NCI-H2081 treated with DMSO at 0.1 percent for 48 hours (cell line): ENCODE data around the gene TNS1.
"Not testable (repeated sequence)": the region's sequence is repeated elsewhere in the genome, so short reads cannot be mapped to it uniquely, and the experiment has no call there.

Source experiments
- DNase-seq: peaks from one replicate; lab custom pipeline; 2025; lab: John Stamatoyannopoulos, UW

TNS1 gene

GRCh38 chr2:217812170-217812569, 190.6 kb downstream of the TNS1 start:
- DNase-seq, result no peak

- DNase-seq, result no peak
These were observed 192.5 kb downstream of the TNS1 start for GRCh38 chr2:217810260-217810659.

DNA sequence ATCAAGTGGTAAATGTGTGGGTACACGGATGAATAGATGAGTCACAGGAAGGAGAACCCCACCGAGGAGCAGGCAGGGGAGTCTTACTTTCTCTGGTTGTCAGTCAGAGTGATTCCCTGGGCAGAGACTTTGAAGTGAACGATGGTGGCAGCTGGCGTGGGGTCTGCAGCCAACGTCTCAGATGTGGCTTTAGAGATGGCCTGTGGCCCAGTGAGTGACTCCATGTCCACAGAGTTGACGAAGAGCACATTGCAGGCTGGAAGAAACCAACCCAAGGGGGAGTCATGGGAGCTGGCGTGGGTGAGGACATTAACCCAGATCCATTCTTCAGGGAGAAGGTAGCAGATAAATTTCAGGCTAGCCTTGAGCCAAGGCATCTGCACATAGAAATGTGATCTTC, 193.1 kb downstream of the TNS1 start:
- no peak for DNase-seq

DNA sequence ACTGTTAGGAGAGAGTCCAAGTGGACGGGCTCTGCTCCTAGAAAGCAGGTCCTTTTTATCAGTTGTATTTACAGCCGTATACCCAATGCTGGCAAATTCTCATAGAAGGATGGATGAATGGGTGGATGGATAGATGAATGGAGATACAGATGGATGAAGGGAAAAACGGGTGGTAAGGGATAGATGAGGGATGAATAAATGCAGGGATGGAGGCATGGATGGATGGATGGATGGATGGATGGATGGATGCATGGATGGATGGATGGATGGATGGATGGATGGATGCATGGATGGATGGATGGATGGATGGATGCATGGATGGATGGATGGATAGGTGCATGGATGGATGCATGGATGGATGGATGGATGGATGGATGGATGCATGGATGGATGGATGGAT, 193.8 kb downstream of the TNS1 start:
- DNase-seq, result not testable (repeated sequence)

GRCh38 chr2:217808326-217808725, 194.5 kb downstream of the TNS1 start:
- no peak for DNase-seq

DNA sequence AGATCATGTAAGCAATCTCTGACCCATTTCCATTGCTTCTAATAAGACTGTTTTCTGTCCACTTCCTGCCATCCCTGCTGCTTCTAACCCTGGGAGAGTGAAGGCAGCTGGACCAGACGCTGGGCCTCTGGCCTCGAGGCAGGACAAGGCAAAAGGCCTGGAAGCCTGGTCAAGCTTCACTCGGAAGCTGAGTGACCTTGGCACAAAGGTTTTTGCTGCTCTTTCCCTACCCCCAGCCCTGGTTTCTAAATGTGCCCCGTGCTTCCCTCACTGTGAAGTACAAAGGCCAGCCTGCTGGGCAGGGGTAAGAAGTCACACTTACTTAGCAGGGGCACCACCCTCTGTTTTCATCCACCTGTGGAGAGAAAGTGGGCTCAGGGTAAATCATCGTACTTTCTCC, 195.0 kb downstream of the TNS1 start:
- no peak for DNase-seq

GRCh38 chr2:217807025-217807424, 195.8 kb downstream of the TNS1 start:
- DNase-seq, result no peak

DNA sequence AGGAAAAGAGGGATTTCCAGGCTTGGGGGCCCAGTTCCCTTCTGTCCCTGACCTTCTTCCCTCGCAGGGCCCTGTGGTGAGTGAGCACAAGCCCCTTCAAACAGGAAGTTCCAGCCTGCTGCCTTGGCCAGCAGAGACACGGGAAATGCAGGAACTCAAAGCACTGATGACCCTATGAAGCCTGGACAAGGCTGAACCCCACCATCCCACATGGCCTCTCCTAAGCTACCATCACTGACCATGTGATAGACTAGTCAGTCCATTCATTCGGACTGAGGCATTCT, 196.4 kb downstream of the TNS1 start:
- DNase-seq, result no peak

DNA sequence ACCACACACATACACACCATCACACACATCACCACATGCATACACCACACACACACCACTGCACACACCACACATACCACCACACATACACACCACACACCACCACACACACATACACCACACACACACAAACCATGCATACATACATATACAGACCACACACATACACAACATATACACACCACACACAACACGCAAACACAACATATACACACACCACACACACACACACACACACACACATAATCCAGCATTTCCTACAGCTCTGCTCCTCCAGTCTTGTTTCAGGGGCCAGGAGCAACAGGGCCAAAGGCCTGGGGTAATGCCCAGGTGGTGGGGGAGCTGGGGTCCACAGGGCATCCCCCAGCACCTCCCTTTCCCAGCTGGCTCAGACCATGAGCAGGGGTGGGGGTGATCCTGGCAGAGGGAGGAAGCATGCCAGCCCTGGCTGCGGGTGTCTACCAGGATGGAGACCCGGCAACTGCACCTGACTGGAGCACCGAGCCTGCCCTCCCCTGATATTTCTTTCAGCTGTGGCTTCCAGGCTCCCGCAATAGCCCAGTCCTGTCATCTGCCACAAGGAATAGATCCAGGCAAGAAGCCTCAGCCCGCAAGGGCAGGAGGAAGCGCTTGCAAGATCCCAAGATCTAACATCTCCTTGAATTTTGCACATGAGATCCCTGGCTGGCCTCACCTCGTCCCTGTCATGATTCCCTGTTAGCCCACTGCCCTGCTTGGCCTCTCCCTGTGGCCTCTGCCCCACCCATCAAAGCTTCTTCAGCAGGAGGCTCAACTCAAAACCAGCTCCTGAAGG, 196.9 kb downstream of the TNS1 start:
- no peak for DNase-seq

DNA sequence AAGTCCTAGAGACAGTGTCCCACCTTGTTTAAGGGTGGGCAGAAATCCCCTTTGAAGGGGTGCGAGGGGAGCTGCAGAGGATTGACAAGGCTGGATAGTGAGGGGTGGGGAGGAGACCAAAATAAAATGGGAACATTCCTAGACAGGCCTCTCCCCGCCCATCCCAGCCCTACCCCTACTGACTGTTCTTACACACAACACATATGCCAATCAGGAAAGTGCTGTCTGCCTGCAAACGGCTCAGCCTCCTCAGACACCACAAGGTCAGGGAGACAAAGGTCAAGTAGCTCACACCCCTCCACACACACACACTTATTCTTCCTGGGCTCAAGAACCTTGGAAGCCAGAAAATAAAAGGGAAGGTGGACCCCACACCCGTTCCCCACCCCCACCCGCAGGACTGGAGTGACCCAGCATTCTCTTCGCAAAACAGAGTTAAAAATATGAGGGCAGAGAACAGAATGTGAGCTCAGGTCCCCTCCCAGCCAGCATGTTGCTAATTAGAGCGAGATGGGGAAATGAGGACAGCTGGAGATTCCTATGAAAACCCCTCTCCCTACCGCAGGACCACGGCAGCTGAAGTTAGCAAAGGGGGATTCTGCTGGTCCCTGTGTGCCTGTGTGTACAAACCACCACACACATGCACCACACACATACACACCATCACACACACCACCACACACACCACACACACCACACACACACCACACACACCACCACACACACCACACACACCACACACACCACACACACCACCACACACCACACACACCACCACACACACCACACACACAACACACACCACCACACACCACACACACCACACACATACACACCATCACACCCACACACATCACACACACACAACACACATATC, 197.8 kb downstream of the TNS1 start:
- DNase-seq, result no peak

DNA sequence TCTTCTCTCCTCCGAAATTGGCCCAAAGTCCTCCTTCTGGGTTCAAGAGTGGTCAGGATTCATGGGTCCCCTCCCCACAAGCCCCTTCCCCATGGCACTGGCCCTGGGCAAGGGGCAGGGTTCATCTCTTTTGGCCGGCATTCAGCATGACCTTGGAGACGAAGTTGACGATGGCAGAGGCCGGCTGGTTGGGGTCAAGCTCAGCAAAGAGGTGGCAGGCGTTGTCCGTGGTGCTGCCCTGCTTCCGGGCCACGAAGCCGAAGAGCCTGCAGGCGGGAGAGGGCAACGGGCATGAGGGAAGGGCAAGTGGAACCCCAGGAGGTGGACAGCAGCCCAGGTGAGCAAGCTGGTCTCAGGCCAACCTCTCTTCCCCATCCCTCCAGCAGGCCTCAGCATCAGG, 198.5 kb downstream of the TNS1 start:
- no peak for DNase-seq

DNA sequence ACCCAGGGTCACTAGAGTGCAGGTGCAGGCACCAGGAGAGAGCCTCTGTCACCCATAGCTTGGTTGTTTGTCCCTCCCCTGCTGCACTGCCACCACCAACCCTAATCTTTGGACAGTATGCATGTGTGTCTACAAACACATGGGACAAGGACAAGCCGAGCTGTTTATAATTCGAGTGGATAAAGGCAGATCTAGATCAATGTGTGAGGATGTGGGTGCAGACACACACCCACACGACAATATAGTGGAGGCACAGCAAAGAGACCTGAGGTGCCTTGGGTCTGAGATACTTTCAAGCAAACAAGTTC, 199.2 kb downstream of the TNS1 start:
- no peak for DNase-seq

DNA sequence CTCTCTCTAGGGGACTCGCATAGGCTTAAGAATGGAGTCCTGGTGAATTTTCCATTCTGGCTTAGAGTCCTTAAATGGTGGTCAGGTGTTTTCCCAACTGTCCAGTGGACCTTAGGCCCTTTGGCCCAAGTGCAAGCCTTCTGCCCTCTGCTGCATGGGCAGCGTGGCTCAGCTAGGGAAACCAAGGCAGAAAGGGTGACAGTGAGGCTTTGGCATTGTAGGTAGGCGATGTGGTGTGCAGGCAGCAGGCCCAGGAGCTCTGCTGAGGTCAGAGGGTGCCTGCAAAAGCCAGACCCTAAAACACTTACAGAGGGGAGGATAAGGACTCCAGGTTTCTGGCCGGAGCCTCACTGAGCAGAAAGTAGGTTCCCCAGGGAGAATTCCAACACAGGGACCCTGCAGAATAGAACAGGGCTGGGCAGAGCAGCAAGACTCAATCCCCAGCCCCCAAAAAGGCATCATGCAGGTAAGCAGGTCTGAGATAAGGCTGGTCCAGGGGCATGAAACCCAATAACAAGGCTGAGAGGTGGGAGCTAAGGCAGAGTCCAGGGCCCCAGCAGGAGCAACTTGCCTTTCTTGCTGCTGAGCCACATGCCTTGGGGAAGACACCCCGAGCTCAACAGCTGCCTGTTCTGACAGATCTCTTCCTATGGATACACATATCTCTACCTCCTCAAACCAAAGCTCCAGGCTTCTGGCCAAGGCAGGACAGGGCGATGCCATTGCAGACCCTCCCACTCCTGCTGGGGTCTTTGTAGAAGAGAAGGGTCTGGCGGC, 199.7 kb downstream of the TNS1 start:
- DNase-seq, result no peak

GRCh38 chr2:217802266-217802665, 200.5 kb downstream of the TNS1 start:
- DNase-seq, result no peak

- no peak for DNase-seq
These were observed 201.1 kb downstream of the TNS1 start for GRCh38 chr2:217801711-217802110.

DNA sequence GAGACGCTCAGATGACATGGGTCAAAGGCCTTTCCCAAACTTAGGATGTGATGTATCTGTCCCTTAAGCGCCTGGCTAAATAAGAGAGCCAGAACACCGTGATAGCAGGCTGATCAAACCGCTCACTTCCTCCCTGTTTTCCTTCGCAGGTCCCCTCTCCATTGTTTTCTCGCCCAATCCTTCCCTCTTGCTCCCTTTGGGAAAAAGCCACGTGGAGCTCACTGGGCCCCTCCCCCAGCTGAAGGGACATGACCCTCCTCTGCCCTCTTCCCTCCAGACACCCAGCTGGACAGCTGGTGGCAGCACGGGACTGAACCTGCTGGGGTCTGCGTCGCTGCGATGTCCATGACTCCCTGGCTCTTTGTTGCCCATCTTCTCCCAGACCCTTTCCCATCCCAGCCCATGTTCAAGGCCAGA, 201.7 kb downstream of the TNS1 start:
- DNase-seq, result no peak

DNA sequence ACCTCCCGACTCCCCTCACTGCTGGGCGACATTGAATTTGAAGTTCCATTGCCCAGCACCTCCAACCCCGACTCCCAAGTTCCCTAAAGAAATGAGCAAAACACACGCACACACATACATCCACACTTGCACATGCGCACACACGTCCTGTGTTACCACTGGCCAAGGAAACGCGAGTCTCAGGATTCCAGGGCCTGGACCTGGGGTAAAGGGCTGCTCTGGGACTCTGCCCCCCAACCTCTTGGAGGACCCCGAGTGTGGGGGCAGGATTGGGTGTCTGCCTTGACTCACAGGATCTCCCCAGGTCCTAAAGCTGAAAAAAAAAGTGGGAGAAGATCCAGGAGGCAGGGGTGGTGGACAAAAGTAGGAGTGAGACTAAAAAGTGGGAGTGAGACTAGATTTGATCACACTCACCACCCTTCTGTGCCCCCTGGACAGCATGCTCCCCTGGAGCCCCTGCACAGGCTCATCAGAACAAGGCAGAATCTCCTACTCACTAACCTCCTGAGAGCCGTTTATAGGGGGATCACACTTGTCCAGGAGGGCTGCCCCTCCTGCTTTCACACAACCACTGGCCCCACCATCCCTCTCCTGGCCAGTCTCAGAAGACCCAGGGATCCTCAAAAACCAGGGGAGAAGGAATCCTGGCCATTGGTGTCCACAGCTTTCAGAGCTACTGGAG, 202.2 kb downstream of the TNS1 start:
- DNase-seq, result no peak

- no peak for DNase-seq
These were observed 203.0 kb downstream of the TNS1 start for GRCh38 chr2:217799563-217800432.

GRCh38 chr2:217798743-217799562, 203.8 kb downstream of the TNS1 start:
- no peak for DNase-seq

GRCh38 chr2:217798191-217798590, 204.6 kb downstream of the TNS1 start:
- DNase-seq, result no peak
